Stomach (tissue), 9 donors: Measurements from ENCODE around the gene FAM131B. TPM values are rescaled to one million over a fixed set of nuclear protein-coding genes. Genes with fewer than 3 reads are reported as not detected.

Source experiments
- DNase-seq, 2 donors: peaks; one replicate each; pipeline versions ENCODE4 v3.0.0 to v3.0.0-alpha.2; 2013 to 2019
- H3K27ac ChIP-seq, 5 donors: fragments of 200-600 bp in 4 of 5; sonication (generic) in 4 of 5; one replicate each; pipeline ENCODE4 v1.5.1; 2013 to 2019; ENCODE audit warnings: mild to moderate bottlenecking in 1 of 5, moderate library complexity in 1 of 5
- H3K27me3 ChIP-seq, 3 donors: fragments of 200-600 bp; sonication (generic); one replicate each; pipeline ENCODE4 v1.5.1; 2017 to 2019; ENCODE audit warnings: mixed run types in 1 of 3
- H3K36me3 ChIP-seq, 4 donors: fragments of 200-600 bp; sonication (generic); 1 replicate in 3 of 4; 2 replicates in 1 of 4; pipeline ENCODE4 v1.5.1; 2016 to 2019
- H3K4me1 ChIP-seq, 4 donors: fragments of 200-600 bp; sonication (generic); one replicate each; pipeline ENCODE4 v1.5.1; 2016 to 2019
- H3K4me3 ChIP-seq, 4 donors: fragments of 200-600 bp; sonication (generic) in 3 of 4; one replicate each; pipeline ENCODE4 v1.5.1; 2016 to 2019; ENCODE audit warnings: mild to moderate bottlenecking in 1 of 4
- H3K9me3 ChIP-seq, 4 donors: fragments of 200-600 bp; sonication (generic); one replicate each; pipeline ENCODE4 v1.5.1; 2016 to 2019
- EP300 ChIP-seq: sonication (generic); formaldehyde crosslinking; IDR thresholded peaks from one replicate; pipeline ENCODE4 v1.6.1; 2017; ENCODE audit warnings: antibody characterized with exemption
- POLR2A ChIP-seq, 4 donors: fragments of 450-650 bp; IDR thresholded peaks; one replicate each; pipeline ENCODE4 v1.6.1; 2016; ENCODE audit warnings: antibody characterized with exemption in 4 of 4, control low read depth in 2 of 4, mild to moderate bottlenecking in 1 of 4, moderate library complexity in 1 of 4
- POLR2AphosphoS5 ChIP-seq, 3 donors: sonication (generic); formaldehyde crosslinking; IDR thresholded peaks; one replicate each; pipeline ENCODE4 v1.6.1; 2016; ENCODE audit warnings: antibody characterized with exemption in 3 of 3
- WGBS, 5 donors: extraction: QIAGEN DNeasy Blood & Tissue Kit in 3 of 5; methylation state at CpG; one replicate each; pipeline versions ENCODE4 v1.1.5 to v1.1.7; 2013 to 2018; 5-methylcytosine and 5-hydroxymethylcytosine counted together
- intact Hi-C: fragments of 100-400 bp; cut with DNase I; formaldehyde crosslinking; loops from one replicate; pipeline ENCODE4 v1.15.1; 2023; ENCODE audit warnings: low total_unique reads
- polyA plus RNA-seq, 3 donors: library from polyadenylated mRNA; stranded (reverse); fragments of 200-250 nt; gene quantifications; one replicate each; pipeline ENCODE4 v1.2.3, GENCODE V29; 2013
- small RNA-seq, 4 donors: library from RNA; depleted of rRNA; stranded (forward); fragments of <200 nt; gene quantifications; one replicate each; pipeline ENCODE3, GENCODE V24; 2016
- total RNA-seq, 5 donors: library from RNA; depleted of rRNA; stranded (reverse); fragments of >200 nt; gene quantifications; one replicate each; pipeline versions ENCODE4 v1.1.0 to v1.2.3, GENCODE V29; 2014 to 2016
- TF ChIP-seq, protein P1 (sequence below), 7 experiments: fragments of 450-650 bp in 4 of 7; fragments of 200-600 bp in 3 of 7; sonication (generic) in 3 of 7; IDR thresholded peaks; one replicate each; pipeline ENCODE4 v1.5.1; 2016 to 2019; ENCODE audit warnings: antibody characterized with exemption in 7 of 7, control low read depth in 2 of 7, mild to moderate bottlenecking in 1 of 7
- donor health status: healthy with polysubstance abuse.
- donor health status: Bipolar disorder and iron deficiency.
- donor health status: healthy.

FAM131B gene
- total and polyA plus RNA-seq, 8 donors: 0.29 to 14.0 (median 0.46) TPM; not detected in 1

GRCh38 chr7:143304938-143305337 is 57.6 kb downstream of the FAM131B start:
- DNase-seq: no peak
- 76 to 96% (median 79%) methylated on average over 6 of the region's 6 CpGs for WGBS, 5 donors
- Histone ChIP-seq H3K4me3 (no peak overlapping the region), H3K27ac (no peak overlapping the region), H3K36me3 (peaks cover 37 to 95% (median 82%) of the 10 kb centered on the region in 4 donors), H3K4me1 (peaks cover 8 to 35% (median 18%) of the 10 kb centered on the region in 4 donors), H3K27me3 (no peaks in the 10 kb centered on the region), H3K9me3 (no peaks in the 10 kb centered on the region)
- intact Hi-C loops: loop anchor here (5.0 kb wide), 1 partner anchor 68 kb away; no protein-coding TSS in a partner anchor
- TF ChIP-seq, protein P1, sequence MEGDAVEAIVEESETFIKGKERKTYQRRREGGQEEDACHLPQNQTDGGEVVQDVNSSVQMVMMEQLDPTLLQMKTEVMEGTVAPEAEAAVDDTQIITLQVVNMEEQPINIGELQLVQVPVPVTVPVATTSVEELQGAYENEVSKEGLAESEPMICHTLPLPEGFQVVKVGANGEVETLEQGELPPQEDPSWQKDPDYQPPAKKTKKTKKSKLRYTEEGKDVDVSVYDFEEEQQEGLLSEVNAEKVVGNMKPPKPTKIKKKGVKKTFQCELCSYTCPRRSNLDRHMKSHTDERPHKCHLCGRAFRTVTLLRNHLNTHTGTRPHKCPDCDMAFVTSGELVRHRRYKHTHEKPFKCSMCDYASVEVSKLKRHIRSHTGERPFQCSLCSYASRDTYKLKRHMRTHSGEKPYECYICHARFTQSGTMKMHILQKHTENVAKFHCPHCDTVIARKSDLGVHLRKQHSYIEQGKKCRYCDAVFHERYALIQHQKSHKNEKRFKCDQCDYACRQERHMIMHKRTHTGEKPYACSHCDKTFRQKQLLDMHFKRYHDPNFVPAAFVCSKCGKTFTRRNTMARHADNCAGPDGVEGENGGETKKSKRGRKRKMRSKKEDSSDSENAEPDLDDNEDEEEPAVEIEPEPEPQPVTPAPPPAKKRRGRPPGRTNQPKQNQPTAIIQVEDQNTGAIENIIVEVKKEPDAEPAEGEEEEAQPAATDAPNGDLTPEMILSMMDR (IDR thresholded peaks at IDR 0.05): no peak
- TF ChIP-seq EP300 (no peak), POLR2AphosphoS5 (IDR thresholded peaks at IDR 0.05) (no peak), POLR2A (IDR thresholded peaks at IDR 0.05) (no peak)

DNA sequence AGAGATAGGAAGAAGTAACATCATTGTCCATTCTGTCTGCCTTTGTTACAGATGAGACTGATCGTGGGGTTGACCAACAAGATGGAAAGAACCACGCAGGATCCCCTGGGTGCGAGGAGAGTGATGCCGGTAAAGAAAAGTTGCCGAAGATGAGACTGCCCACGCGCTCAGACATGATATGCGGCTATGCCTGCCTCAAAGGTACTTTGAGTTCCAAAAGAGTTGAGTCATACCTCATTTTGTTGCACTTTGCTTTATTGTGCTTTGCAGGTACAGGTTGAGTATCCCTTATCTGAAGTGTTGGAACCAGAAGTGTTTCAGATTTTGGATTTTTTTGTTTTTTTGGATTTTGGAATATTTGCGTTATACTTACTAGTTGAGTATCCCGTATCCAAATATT is 58.8 kb downstream of the FAM131B start:
- Histone ChIP-seq H3K36me3 (peaks cover 39 to 97% (median 94%) of the 10 kb centered on the region in 4 donors), H3K27ac (no peak overlapping the region), H3K4me1 (peaks cover 12 to 40% (median 23%) of the 10 kb centered on the region in 4 donors), H3K4me3 (no peak overlapping the region), H3K27me3 (no peaks in the 10 kb centered on the region), H3K9me3 (no peaks in the 10 kb centered on the region)
- intact Hi-C loops: no loop called here
- DNase-seq: no peak
- 93 to 98% (median 97%) methylated on average over 10 of the region's 10 CpGs for WGBS, 5 donors
- TF ChIP-seq, protein P1 (IDR thresholded peaks at IDR 0.05): no peak
- TF ChIP-seq POLR2A (IDR thresholded peaks at IDR 0.05): no peak
- TF ChIP-seq POLR2AphosphoS5 (IDR thresholded peaks at IDR 0.05): no peak
- TF ChIP-seq EP300: no peak

Small RNA genes within 50 kb of the gene (small RNA-seq; reads per million reads assigned to genes)
- gene MIR6892: 0 to 1.1 (median 0.76) reads per million in 4 donors

Other genes with a start within 250 kb of the FAM131B start
- not detected for gene PIP, start 230.6 kb downstream of the FAM131B start, total RNA-seq
- gene PIP, start 230.6 kb downstream of the FAM131B start, polyA plus RNA-seq: under 1 TPM in 1 of 3 donors, not detected in 2; 0.45 TPM
- gene TAS2R39, start 179.3 kb downstream of the FAM131B start, total RNA-seq: not detected
- not detected for gene TAS2R39, start 179.3 kb downstream of the FAM131B start, polyA plus RNA-seq
- gene TAS2R40, start 140.7 kb downstream of the FAM131B start, total RNA-seq: not detected
- not detected for gene TAS2R40, start 140.7 kb downstream of the FAM131B start, polyA plus RNA-seq
- gene GSTK1, start 99.3 kb downstream of the FAM131B start, total RNA-seq: 100 to 1,000 TPM in 4 of 5 donors, 10 to 100 TPM in 1; 71.8 to 305 (median 164) TPM
- 100 to 1,000 TPM; 118 to 177 (median 141) TPM for gene GSTK1, start 99.3 kb downstream of the FAM131B start, polyA plus RNA-seq
- gene TMEM139, start 77.8 kb downstream of the FAM131B start, total RNA-seq: 1 to 10 TPM in 4 of 5 donors, under 1 TPM in 1; 0.89 to 9.6 (median 4.6) TPM
- gene TMEM139, start 77.8 kb downstream of the FAM131B start, polyA plus RNA-seq: 10 to 100 TPM in 1 of 3 donors, 1 to 10 TPM in 2; 5.3 to 15.3 (median 8.4) TPM
- gene CASP2, start 74.4 kb downstream of the FAM131B start, total RNA-seq: 10 to 100 TPM; 10.5 to 27.7 (median 22.0) TPM
- 1 to 10 TPM; 4.6 to 7.0 (median 5.0) TPM for gene CASP2, start 74.4 kb downstream of the FAM131B start, polyA plus RNA-seq
- gene CLCN1, start 46.6 kb downstream of the FAM131B start, total RNA-seq: not detected
- gene CLCN1, start 46.6 kb downstream of the FAM131B start, polyA plus RNA-seq: under 1 TPM in 1 of 3 donors, not detected in 2; 0.28 TPM
- gene ZYX, start 18.6 kb upstream of the FAM131B start, total RNA-seq: 100 to 1,000 TPM in 1 of 5 donors, 10 to 100 TPM in 4; 20.6 to 102 (median 64.0) TPM
- gene ZYX, start 18.6 kb upstream of the FAM131B start, polyA plus RNA-seq: 10 to 100 TPM; 73.4 to 79.2 (median 74.1) TPM
- gene EPHA1, start 46.1 kb upstream of the FAM131B start, total RNA-seq: 10 to 100 TPM in 3 of 5 donors, 1 to 10 TPM in 2; 5.3 to 31.9 (median 12.5) TPM
- gene EPHA1, start 46.1 kb upstream of the FAM131B start, polyA plus RNA-seq: 10 to 100 TPM in 1 of 3 donors, 1 to 10 TPM in 2; 4.7 to 25.9 (median 5.6) TPM
- not detected for gene TAS2R60, start 80.7 kb upstream of the FAM131B start, total RNA-seq
- gene TAS2R60, start 80.7 kb upstream of the FAM131B start, polyA plus RNA-seq: not detected
- gene TAS2R41, start 115.2 kb upstream of the FAM131B start, total RNA-seq: 1 to 10 TPM in 1 of 5 donors, not detected in 4; 1.5 TPM
- not detected for gene TAS2R41, start 115.2 kb upstream of the FAM131B start, polyA plus RNA-seq
- gene CTAGE15, start 209.1 kb upstream of the FAM131B start, total RNA-seq: 1 to 10 TPM in 3 of 5 donors, not detected in 2; 3.3 to 6.7 (median 6.4) TPM
- gene CTAGE15, start 209.1 kb upstream of the FAM131B start, polyA plus RNA-seq: under 1 TPM in 1 of 3 donors, not detected in 2; 0.63 TPM